HepG2 (cell line): ENCODE data around the gene CACNA1G. TPM values are rescaled to one million over a fixed set of nuclear protein-coding genes. Genes with fewer than 3 reads are reported as not detected.

Source experiments
- AGO1 ChIP-seq: fragments of 200-400 bp; formaldehyde crosslinking; IDR thresholded peaks from 2 replicates; pipeline ENCODE4 v1.6.1; 2017; ENCODE audit warnings: mild to moderate bottlenecking, low read depth, low read length, moderate library complexity; ENCODE audit not compliant: poor library complexity, severe bottlenecking
- ATF6 ChIP-seq: sonication (generic); formaldehyde crosslinking; conservative IDR thresholded peaks from 2 replicates; pipeline ENCODE4 v1.4.0; 2020; ENCODE audit warnings: missing genetic modification reagents
- DNMT1 ChIP-seq: sonication (generic); formaldehyde crosslinking; IDR thresholded peaks from 2 replicates; pipeline ENCODE4 v1.5.1; 2020; ENCODE audit warnings: mild to moderate bottlenecking, missing genetic modification reagents
- HDAC1 ChIP-seq: sonication (generic); formaldehyde crosslinking; IDR thresholded peaks from 2 replicates; pipeline ENCODE4 v1.5.1; 2020; ENCODE audit warnings: mild to moderate bottlenecking, missing genetic modification reagents
- KDM4B ChIP-seq: sonication (generic); formaldehyde crosslinking; IDR thresholded peaks from 2 replicates; pipeline ENCODE4 v1.4.0; 2020; ENCODE audit warnings: missing genetic modification reagents
- MBNL3 ChIP-seq: fragments of 250-450 bp; sonication (Bioruptor Pico); conservative IDR thresholded peaks from 2 replicates; pipeline ENCODE4 v1.8.0; 2022; ENCODE audit warnings: mild to moderate bottlenecking, inconsistent platforms
- NCOA1 ChIP-seq: sonication (generic); formaldehyde crosslinking; IDR thresholded peaks from 2 replicates; pipeline ENCODE4 v1.9.0; 2021; ENCODE audit warnings: missing genetic modification reagents
- NFYB ChIP-seq: sonication (generic); formaldehyde crosslinking; IDR thresholded peaks from 2 replicates; pipeline ENCODE4 v1.4.0; 2020; ENCODE audit warnings: missing genetic modification reagents
- PAX8 ChIP-seq: sonication (generic); formaldehyde crosslinking; IDR thresholded peaks from 2 replicates; pipeline ENCODE4 v1.8.0; 2022; ENCODE audit warnings: mild to moderate bottlenecking, missing genetic modification reagents, borderline replicate concordance
- RFX3 ChIP-seq: IDR thresholded peaks from 2 replicates; pipeline ENCODE4 v1.6.1; 2016; ENCODE audit warnings: missing biosample characterization, missing genetic modification reagents
- SMARCC2 ChIP-seq: fragments of 450-650 bp; IDR thresholded peaks from 2 replicates; pipeline ENCODE4 v1.6.1; 2017; ENCODE audit warnings: antibody characterized with exemption, mild to moderate bottlenecking
- TSC22D2 ChIP-seq: sonication (generic); formaldehyde crosslinking; IDR thresholded peaks from 2 replicates; pipeline ENCODE4 v1.5.1; 2020; ENCODE audit warnings: missing genetic modification reagents, mild to moderate bottlenecking, borderline replicate concordance
- ZFAT ChIP-seq: sonication (generic); formaldehyde crosslinking; conservative IDR thresholded peaks from 2 replicates; pipeline ENCODE4 v1.8.1; 2023; ENCODE audit warnings: missing genetic modification reagents, inconsistent platforms
- ZNF550 ChIP-seq: sonication (generic); formaldehyde crosslinking; IDR thresholded peaks from 2 replicates; pipeline ENCODE4 v1.4.0; 2020; ENCODE audit warnings: mild to moderate bottlenecking, missing genetic modification reagents, borderline replicate concordance
- ZNF678 ChIP-seq: sonication (generic); formaldehyde crosslinking; IDR thresholded peaks from 2 replicates; pipeline ENCODE4 v1.4.0; 2020; ENCODE audit warnings: mild to moderate bottlenecking, missing genetic modification reagents
- ZNF777 ChIP-seq: sonication (generic); formaldehyde crosslinking; IDR thresholded peaks from 2 replicates; pipeline ENCODE4 v1.4.0; 2020; ENCODE audit warnings: missing genetic modification reagents
- ZSCAN30 ChIP-seq: sonication (generic); formaldehyde crosslinking; IDR thresholded peaks from 2 replicates; pipeline ENCODE4 v1.5.0; 2020; ENCODE audit warnings: mild to moderate bottlenecking, missing genetic modification reagents
- polyA plus RNA-seq, 8 experiments: library from polyadenylated mRNA; depleted of rRNA in 3 of 8; stranded (reverse) in 7 of 8; unstranded in 1 of 8; fragments of >200 nt; fragmentation: Illumina TruSeq in 4 of 8; extraction: Trizol in 4 of 8; gene quantifications; 2 replicates each; pipeline versions ENCODE4 v1.2.1 to v1.2.3, GENCODE V29; 2011 to 2016; ENCODE audit warnings: low read depth in 4 of 8, missing spikeins in 1 of 8, mixed read lengths in 1 of 8; ENCODE audit not compliant: insufficient read depth in 1 of 8
- total RNA-seq, 5 experiments: library from RNA; depleted of rRNA; stranded (reverse); fragments of >200 nt; fragmentation: Illumina TruSeq; extraction: Trizol; gene quantifications; 2 replicates each; pipeline ENCODE4 v1.2.3, GENCODE V29; 2016; ENCODE audit warnings: low read depth in 1 of 5
- TF ChIP-seq, protein P1 (sequence below): sonication (generic); formaldehyde crosslinking; IDR thresholded peaks from 2 replicates; pipeline ENCODE4 v1.4.0; 2020; ENCODE audit warnings: mild to moderate bottlenecking, missing genetic modification reagents
- TF ChIP-seq, protein P2 (sequence below): sonication (generic); formaldehyde crosslinking; IDR thresholded peaks from 2 replicates; pipeline ENCODE4 v1.5.0; 2020; ENCODE audit warnings: missing genetic modification reagents
- TF ChIP-seq, protein P3 (sequence below), 2 experiments: IDR thresholded peaks; 2 replicates each; pipeline ENCODE4 v1.6.1; 2011 to 2012; ENCODE audit warnings: low read length in 2 of 2, borderline replicate concordance in 1 of 2, low read depth in 1 of 2, mild to moderate bottlenecking in 1 of 2, moderate library complexity in 1 of 2
- TF ChIP-seq, protein P4 (sequence below): sonication (generic); formaldehyde crosslinking; IDR thresholded peaks from 2 replicates; pipeline ENCODE4 v1.8.1; 2023; ENCODE audit warnings: mild to moderate bottlenecking, missing genetic modification reagents

CACNA1G gene
- total and polyA plus RNA-seq, 2 of the 13 experiments (the other 11 are each of a cell fraction or from before 2014, with no cell fraction given), result 0.02 TPM; not detected in 1

DNA sequence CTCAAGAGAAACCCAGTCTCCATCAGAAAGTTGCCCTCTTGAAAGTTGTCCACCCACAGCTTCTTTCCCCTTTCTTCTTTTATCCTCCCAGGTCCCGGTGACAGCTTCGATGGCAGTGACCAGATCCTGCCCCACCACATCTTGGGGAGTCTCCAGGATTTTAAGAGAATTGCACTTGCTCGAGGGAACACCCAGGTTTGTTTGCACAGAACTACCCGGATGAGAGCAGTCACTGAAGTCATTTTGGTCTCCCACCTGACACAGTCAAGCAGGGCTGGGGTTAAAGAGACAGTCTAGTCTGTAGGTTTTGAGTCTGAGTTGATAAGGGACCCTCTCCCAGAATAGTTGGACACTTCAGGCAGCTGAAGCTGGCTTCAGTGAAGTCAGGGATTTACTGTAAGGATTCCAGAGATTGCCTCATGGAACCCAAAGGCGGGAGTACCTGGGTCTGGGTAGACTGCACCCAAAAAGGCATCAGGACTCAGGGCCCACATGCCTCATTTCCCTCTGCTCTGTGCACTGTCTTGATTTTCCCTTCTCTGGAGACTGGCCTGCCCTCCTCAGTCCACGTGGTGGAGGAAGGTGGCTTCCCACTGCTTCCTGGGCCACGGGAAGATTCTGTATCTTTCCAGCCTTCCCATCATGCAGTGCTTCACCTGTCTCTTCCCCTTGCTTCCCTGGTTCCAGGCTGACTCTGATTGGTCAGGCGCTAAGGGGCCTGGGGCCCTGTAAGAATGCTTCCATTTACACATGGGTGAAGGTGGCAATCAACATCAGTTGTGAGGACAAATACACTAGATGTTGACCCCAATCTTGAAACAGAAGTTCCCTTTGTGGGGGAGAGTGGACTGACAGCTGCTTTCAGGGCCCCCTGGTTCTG is 42.8 kb upstream of the CACNA1G start (continued):
- TF ChIP-seq KDM4B (CRISPR knock-in tag), result no peak
- TF ChIP-seq NCOA1, result no peak
- TF ChIP-seq, protein P1, sequence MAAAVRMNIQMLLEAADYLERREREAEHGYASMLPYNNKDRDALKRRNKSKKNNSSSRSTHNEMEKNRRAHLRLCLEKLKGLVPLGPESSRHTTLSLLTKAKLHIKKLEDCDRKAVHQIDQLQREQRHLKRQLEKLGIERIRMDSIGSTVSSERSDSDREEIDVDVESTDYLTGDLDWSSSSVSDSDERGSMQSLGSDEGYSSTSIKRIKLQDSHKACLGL (CRISPR knock-in tag), result peak; percentile 53; the same call in 1 of the 2 replicates
- 0 out of 2 replicates have a peak, but pooled peaks have one; percentile 63 for TF ChIP-seq DNMT1
- TF ChIP-seq MBNL3 (CRISPR knock-in tag), result no peak
- peak; percentile 67 for TF ChIP-seq NFYB (CRISPR knock-in tag)
- TF ChIP-seq, protein P2, sequence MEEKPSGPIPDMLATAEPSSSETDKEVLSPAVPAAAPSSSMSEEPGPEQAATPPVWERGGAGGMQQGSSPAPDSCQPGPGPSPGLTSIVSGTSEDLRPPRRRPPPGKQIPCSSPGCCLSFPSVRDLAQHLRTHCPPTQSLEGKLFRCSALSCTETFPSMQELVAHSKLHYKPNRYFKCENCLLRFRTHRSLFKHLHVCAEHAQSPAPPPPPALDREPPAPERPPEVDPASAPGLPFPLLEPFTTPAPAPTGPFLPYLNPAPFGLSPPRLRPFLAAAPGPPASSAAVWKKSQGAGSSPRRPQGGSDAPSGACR (CRISPR knock-in tag), result no peak
- TF ChIP-seq, protein P3, sequence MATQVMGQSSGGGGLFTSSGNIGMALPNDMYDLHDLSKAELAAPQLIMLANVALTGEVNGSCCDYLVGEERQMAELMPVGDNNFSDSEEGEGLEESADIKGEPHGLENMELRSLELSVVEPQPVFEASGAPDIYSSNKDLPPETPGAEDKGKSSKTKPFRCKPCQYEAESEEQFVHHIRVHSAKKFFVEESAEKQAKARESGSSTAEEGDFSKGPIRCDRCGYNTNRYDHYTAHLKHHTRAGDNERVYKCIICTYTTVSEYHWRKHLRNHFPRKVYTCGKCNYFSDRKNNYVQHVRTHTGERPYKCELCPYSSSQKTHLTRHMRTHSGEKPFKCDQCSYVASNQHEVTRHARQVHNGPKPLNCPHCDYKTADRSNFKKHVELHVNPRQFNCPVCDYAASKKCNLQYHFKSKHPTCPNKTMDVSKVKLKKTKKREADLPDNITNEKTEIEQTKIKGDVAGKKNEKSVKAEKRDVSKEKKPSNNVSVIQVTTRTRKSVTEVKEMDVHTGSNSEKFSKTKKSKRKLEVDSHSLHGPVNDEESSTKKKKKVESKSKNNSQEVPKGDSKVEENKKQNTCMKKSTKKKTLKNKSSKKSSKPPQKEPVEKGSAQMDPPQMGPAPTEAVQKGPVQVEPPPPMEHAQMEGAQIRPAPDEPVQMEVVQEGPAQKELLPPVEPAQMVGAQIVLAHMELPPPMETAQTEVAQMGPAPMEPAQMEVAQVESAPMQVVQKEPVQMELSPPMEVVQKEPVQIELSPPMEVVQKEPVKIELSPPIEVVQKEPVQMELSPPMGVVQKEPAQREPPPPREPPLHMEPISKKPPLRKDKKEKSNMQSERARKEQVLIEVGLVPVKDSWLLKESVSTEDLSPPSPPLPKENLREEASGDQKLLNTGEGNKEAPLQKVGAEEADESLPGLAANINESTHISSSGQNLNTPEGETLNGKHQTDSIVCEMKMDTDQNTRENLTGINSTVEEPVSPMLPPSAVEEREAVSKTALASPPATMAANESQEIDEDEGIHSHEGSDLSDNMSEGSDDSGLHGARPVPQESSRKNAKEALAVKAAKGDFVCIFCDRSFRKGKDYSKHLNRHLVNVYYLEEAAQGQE (IDR thresholded peaks at IDR 0.05; ENCODE audit: borderline replicate concordance in 1 of 2, low read depth in 1 of 2, low read length in 2 of 2), result no peak
- TF ChIP-seq AGO1, result no peak
- TF ChIP-seq ZNF678 (CRISPR knock-in tag), result no peak
- no peak for TF ChIP-seq ZSCAN30 (CRISPR knock-in tag)
- TF ChIP-seq SMARCC2, result no peak
- TF ChIP-seq RFX3, result no peak
- TF ChIP-seq ZFAT, result no peak
- TF ChIP-seq, protein P4, sequence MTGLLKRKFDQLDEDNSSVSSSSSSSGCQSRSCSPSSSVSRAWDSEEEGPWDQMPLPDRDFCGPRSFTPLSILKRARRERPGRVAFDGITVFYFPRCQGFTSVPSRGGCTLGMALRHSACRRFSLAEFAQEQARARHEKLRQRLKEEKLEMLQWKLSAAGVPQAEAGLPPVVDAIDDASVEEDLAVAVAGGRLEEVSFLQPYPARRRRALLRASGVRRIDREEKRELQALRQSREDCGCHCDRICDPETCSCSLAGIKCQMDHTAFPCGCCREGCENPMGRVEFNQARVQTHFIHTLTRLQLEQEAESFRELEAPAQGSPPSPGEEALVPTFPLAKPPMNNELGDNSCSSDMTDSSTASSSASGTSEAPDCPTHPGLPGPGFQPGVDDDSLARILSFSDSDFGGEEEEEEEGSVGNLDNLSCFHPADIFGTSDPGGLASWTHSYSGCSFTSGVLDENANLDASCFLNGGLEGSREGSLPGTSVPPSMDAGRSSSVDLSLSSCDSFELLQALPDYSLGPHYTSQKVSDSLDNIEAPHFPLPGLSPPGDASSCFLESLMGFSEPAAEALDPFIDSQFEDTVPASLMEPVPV (CRISPR knock-in tag), result no peak
- 0 out of 2 replicates have a peak, but pooled peaks have one; percentile 53 for TF ChIP-seq ZNF550 (CRISPR knock-in tag)
- no peak for TF ChIP-seq HDAC1 (CRISPR knock-in tag)
- TF ChIP-seq TSC22D2 (CRISPR knock-in tag), result no peak
- no peak for TF ChIP-seq ZNF777 (CRISPR knock-in tag)
- TF ChIP-seq ATF6, result no peak
- TF ChIP-seq PAX8, result no peak
